SU-DHL-6 (cell line): ENCODE data around the gene CIB2.

ENCODE experiments used
- CTCF ChIP-seq: fragments of 200-600 bp; sonication (generic); IDR thresholded peaks from one replicate; pipeline ENCODE4 v1.5.1; 2017; ENCODE audit warnings: antibody characterized with exemption, mild to moderate bottlenecking, low read length, moderate library complexity; ENCODE audit not compliant: insufficient read depth, poor library complexity, severe bottlenecking
- EZH2phosphoT487 ChIP-seq: fragments of 200-600 bp; sonication (generic), shearing (Covaris generic); conservative IDR thresholded peaks from 2 replicates; pipeline ENCODE4 v1.6.1; 2018; ENCODE audit warnings: mild to moderate bottlenecking, antibody characterized with exemption, low read length, moderate library complexity, mixed read lengths

GRCh38 chr15:78110916-78111475, 20.2 kb downstream of the CIB2 start:
- TF ChIP-seq CTCF (no peak), EZH2phosphoT487 (no peak)
